AG04450 (cell line): ENCODE data around the gene ATP4B. TPM values are rescaled to one million over a fixed set of nuclear protein-coding genes. Genes with fewer than 3 reads are reported as not detected.

Source experiments
- CTCF ChIA-PET: fragments of 300-600, 350-600 bp; formaldehyde crosslinking; extraction: SDS; loops from one replicate; lab custom pipeline; 2022; ENCODE audit warnings: antibody characterized with exemption, inconsistent platforms; lab: Charles Lee
- POLR2A ChIA-PET: fragments of 350-600 bp; formaldehyde crosslinking; extraction: SDS; loops from one replicate; lab custom pipeline; 2021; ENCODE audit warnings: antibody characterized with exemption, inconsistent platforms; lab: Yijun Ruan, JAX
- DNase-seq: peaks from one replicate; pipeline ENCODE4 v3.0.0-alpha.2; 2011; ENCODE audit warnings: low read depth, low spot score
- H3K27ac ChIP-seq: one replicate; pipeline ENCODE4 v1.5.1; 2012; ENCODE audit warnings: low read depth, low read length, control low read depth
- H3K27me3 ChIP-seq: one replicate; pipeline ENCODE4 v1.6.0; 2012; ENCODE audit warnings: low read length; ENCODE audit not compliant: control insufficient read depth, insufficient read depth
- H3K4me3 ChIP-seq: 2 replicates; pipeline ENCODE4 v1.5.1; 2011; ENCODE audit warnings: mild to moderate bottlenecking, low read depth, low read length, control low read depth
- H3K9me3 ChIP-seq: 2 replicates; pipeline ENCODE4 v1.5.1; 2012; ENCODE audit warnings: low read length; ENCODE audit not compliant: control insufficient read depth, insufficient read depth
- CTCF ChIP-seq: IDR thresholded peaks from 2 replicates; pipeline ENCODE4 v1.5.1; 2011; ENCODE audit warnings: low read depth, low read length, control low read depth, inconsistent platforms
- polyA plus RNA-seq: library from polyadenylated mRNA; depleted of rRNA; stranded (reverse); fragments of >200 nt; gene quantifications from 2 replicates; pipeline ENCODE4 v1.2.3, GENCODE V29; 2011; rRNA removed

Gene ATP4B
- polyA plus RNA-seq, 1 experiment, result not detected

- Histone ChIP-seq H3K9me3 (peaks cover 25% of the 10 kb centered on the region), H3K27me3 (no peaks in the 10 kb centered on the region), H3K27ac (no peak overlapping the region), H3K4me3 (no peak overlapping the region)
- DNase-seq, result no peak
- CTCF ChIA-PET, result no interaction called here
- POLR2A ChIA-PET, result no interaction called here
- no peak for TF ChIP-seq CTCF
Measured at GRCh38 chr13:113602291-113602988, 55.6 kb downstream of the ATP4B start.

- Histone ChIP-seq H3K27me3 (no peaks in the 10 kb centered on the region), H3K27ac (no peak overlapping the region), H3K9me3 (peaks cover 30% of the 10 kb centered on the region), H3K4me3 (no peak overlapping the region)
- ChIA-PET CTCF (no interaction called here), POLR2A (no interaction called here)
- TF ChIP-seq CTCF, result no peak
- no peak for DNase-seq
Measured at GRCh38 chr13:113601166-113602070, 56.6 kb downstream of the ATP4B start.

- TF ChIP-seq CTCF, result no peak
- no peak overlapping the region for H3K27ac ChIP-seq
- no peaks in the 10 kb centered on the region for H3K27me3 ChIP-seq
- CTCF ChIA-PET, result no interaction called here
- no peak for DNase-seq
- POLR2A ChIA-PET, result no interaction called here
- H3K9me3 ChIP-seq, result peaks cover 30% of the 10 kb centered on the region
- no peak overlapping the region for H3K4me3 ChIP-seq
Measured at GRCh38 chr13:113599391-113599790, 58.6 kb downstream of the ATP4B start.

Other genes starting within 250 kb of the ATP4B start
- gene ADPRHL1, start 204.7 kb downstream of the ATP4B start, polyA plus RNA-seq, result 0.35 and 0.41 TPM in 2 replicates
- 11.0 and 11.5 TPM in 2 replicates for gene DCUN1D2, start 167.5 kb downstream of the ATP4B start, polyA plus RNA-seq
- gene TFDP1, start 73.4 kb downstream of the ATP4B start, polyA plus RNA-seq, result 67.8 and 79.7 TPM in 2 replicates
- gene GRK1, start 9.0 kb upstream of the ATP4B start, polyA plus RNA-seq, result not detected in 2 replicates
- 4.1 and 4.3 TPM in 2 replicates for gene TMEM255B, start 101.0 kb upstream of the ATP4B start, polyA plus RNA-seq
- 356 and 455 TPM in 2 replicates for gene GAS6, start 205.9 kb upstream of the ATP4B start, polyA plus RNA-seq